ENCODE data around the gene PDZRN3. TPM values are rescaled to one million over a fixed set of nuclear protein-coding genes. Genes with fewer than 3 reads are reported as not detected.

Gene PDZRN3
- total and polyA plus RNA-seq, 2 donors (not counting 3 experiments of a cell fraction or from before 2014, with no cell fraction given) = not detected

DNA sequence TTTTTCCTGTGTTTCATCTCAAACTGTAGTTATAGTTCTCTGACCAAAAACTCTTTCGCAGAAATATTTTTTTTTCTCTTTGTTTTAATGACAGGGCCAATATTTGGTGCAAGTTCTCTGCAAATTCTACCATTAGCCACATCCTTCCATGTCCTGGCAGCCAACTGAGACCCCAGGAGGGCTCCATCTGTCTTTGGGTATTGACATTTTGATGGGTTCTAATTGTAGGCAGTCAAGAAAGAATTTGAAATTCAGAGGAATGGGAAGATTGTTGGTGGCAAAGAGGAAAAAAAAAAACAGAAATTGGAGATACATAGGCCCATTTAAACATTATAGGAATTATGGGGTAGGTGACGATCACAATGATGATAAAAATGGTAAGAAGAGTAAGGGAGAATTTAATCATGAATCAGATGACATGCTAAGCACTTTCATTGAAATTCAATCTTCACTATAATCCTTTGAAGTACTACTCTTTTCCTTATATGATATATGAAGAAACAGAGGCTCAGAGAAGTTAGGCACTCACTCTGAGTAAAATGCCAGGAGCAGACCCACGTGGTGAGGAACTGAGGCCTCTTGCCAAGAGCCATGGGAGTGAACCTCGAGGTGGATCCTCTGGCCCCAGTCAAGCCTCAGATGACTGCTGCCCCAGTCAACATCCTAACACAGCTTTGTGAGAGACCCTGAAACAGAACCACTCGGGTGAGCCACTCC is 151.4 kb downstream of the PDZRN3 start:
- intact Hi-C loops (cut with micrococcal nuclease) = no loop called here

More for the DNA sequence above, 151.4 kb downstream of the PDZRN3 start:
- no peaks in the 10 kb centered on the region for H4K20me1 ChIP-seq (replicated peaks; ENCODE audit: control insufficient read depth, extremely low read depth, insufficient read depth, low read length)
- no peak for TF ChIP-seq MYC (IDR thresholded peaks at IDR 0.05; ENCODE audit: low read depth, low read length)
- TF ChIP-seq, protein P1, sequence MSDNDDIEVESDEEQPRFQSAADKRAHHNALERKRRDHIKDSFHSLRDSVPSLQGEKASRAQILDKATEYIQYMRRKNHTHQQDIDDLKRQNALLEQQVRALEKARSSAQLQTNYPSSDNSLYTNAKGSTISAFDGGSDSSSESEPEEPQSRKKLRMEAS (IDR thresholded peaks at IDR 0.05; ENCODE audit: insufficient read depth, insufficient read length) = no peak
- TF ChIP-seq, protein P2, sequence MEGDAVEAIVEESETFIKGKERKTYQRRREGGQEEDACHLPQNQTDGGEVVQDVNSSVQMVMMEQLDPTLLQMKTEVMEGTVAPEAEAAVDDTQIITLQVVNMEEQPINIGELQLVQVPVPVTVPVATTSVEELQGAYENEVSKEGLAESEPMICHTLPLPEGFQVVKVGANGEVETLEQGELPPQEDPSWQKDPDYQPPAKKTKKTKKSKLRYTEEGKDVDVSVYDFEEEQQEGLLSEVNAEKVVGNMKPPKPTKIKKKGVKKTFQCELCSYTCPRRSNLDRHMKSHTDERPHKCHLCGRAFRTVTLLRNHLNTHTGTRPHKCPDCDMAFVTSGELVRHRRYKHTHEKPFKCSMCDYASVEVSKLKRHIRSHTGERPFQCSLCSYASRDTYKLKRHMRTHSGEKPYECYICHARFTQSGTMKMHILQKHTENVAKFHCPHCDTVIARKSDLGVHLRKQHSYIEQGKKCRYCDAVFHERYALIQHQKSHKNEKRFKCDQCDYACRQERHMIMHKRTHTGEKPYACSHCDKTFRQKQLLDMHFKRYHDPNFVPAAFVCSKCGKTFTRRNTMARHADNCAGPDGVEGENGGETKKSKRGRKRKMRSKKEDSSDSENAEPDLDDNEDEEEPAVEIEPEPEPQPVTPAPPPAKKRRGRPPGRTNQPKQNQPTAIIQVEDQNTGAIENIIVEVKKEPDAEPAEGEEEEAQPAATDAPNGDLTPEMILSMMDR (IDR thresholded peaks at IDR 0.05; ENCODE audit: extremely low read depth in 1 of 2, insufficient read depth in 1 of 2, low read depth in 1 of 2, low read length in 2 of 2) = no peak
- TF ChIP-seq GATA2 (IDR thresholded peaks at IDR 0.05; ENCODE audit: insufficient read depth, insufficient read length, low read depth, low read length) = no peak
- TF ChIP-seq POLR2A (IDR thresholded peaks at IDR 0.05; ENCODE audit: low read depth, low read length) = no peak
- no peak for TF ChIP-seq POLR2AphosphoS5 (IDR thresholded peaks at IDR 0.05; ENCODE audit: insufficient read depth, low read depth, low read length)
- no peak for TF ChIP-seq JUN (IDR thresholded peaks at IDR 0.05; ENCODE audit: borderline replicate concordance, insufficient read depth, insufficient read length, low read depth)
- TF ChIP-seq FOS (IDR thresholded peaks at IDR 0.05; ENCODE audit: borderline replicate concordance, insufficient read depth, low read length) = no peak
- no peak for TF ChIP-seq EZH2 (IDR thresholded peaks at IDR 0.05; ENCODE audit: borderline replicate concordance, low read depth, low read length, severe bottlenecking)
- no peak overlapping the region for H3K4me2 ChIP-seq (ENCODE audit: insufficient read depth, low read length)
- no peaks in the 10 kb centered on the region for H3K9me3 ChIP-seq (replicated peaks; ENCODE audit: control insufficient read depth, insufficient read depth, low read length)
- dilution Hi-C loops (cut with MboI; ENCODE audit: extremely low pct_ligation_motif_present, low sequenced_read_pairs) = no loop called here
- H3K4me3 ChIP-seq (replicated peaks in 1 of 3; ENCODE audit: insufficient read depth in 1 of 3, low read depth in 1 of 3, low read length in 3 of 3) = no peak overlapping the region
- no peaks in the 10 kb centered on the region for H3K79me2 ChIP-seq (ENCODE audit: control insufficient read depth, insufficient read depth, low read length)
- H3K9me1 ChIP-seq (replicated peaks; ENCODE audit: control insufficient read depth, extremely low read depth, insufficient read depth, low read length) = no peaks in the 10 kb centered on the region
- no TSS peak for BruUV-seq (replicated peaks)
- no peak for DNase-seq (ENCODE audit: low read depth, low spot score)
- H3K27me3 ChIP-seq (ENCODE audit: control insufficient read depth in 2 of 2, insufficient read depth in 2 of 2, low read length in 2 of 2) = no peaks in the 10 kb centered on the region
- FAIRE-seq = no peak
- H3K36me3 ChIP-seq (ENCODE audit: control insufficient read depth in 2 of 2, extremely low read depth in 1 of 2, insufficient read depth in 2 of 2, low read length in 2 of 2) = no peaks in the 10 kb centered on the region
- ChIA-PET CTCF (no interaction called here), POLR2A (no interaction called here)
- H3K9ac ChIP-seq (replicated peaks; ENCODE audit: extremely low read depth, insufficient read depth, low read length) = no peak overlapping the region
- H3K27ac ChIP-seq (ENCODE audit: insufficient read depth, low read depth, low read length) = no peak overlapping the region
- H2AFZ ChIP-seq (ENCODE audit: low read depth, low read length) = no peak overlapping the region
- H3K4me1 ChIP-seq (ENCODE audit: control insufficient read depth, extremely low read depth, insufficient read depth, low read length) = no peaks in the 10 kb centered on the region
